ENCODE data around the gene PRR20G.
A peak's percentile ranks its signal among the peaks of the same experiment; 100 is the strongest.
"Not testable (repeated sequence)": the region's sequence is repeated elsewhere in the genome, so short reads cannot be mapped to it uniquely, and the experiment has no call there.

Gene PRR20G

DNA sequence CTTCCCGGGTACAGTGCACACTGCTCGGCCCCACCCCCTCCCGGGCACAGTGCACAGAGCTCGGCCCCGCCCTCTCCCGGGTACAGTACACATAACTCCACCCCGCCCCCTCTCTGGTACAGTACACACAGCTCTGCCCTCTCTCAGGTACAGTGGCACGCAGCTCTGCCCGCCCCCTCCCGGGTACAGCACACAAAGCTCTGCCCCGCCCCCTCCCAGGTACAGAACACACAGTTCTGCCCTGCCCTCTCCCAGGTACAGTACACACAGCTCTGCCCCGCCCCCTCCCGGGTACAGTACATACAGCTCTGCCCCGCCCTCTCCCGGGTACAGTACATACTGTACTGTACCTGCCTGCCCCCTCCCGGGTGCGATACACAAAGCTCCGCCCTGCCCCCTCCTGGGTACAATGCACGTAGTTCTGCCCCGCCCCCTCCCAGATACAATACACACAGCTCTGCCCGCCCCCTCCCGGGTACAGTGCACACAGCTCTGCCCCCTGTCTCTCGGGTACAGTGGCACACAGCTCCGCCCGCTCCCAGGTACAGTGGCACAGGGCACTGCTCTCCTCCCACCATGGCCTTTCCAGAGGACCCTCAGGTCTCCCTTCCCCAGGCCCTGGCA lies 16.4 kb upstream of the PRR20G start:
- no peak for DNase-seq

DNA sequence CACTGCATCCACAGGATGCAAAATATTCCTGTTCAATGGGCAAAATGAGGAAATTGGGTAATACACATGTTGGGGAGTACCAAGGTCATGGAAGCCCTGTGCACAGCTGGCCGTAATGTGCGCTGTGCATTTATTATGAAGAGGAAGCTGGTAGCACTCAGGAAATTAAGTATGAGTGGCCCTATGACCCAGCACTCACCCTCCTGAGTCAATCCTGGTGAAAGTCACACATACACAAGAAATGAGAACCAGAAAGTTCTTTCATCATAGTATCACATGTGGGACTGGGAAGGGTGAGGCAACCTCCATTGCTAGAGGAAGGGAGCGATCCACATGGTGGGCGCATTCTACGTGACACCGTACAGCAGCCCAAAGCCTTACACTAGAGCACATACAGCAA lies 11.4 kb upstream of the PRR20G start:
- DNase-seq = peak in 1 of 58 donors; percentile 9

DNA sequence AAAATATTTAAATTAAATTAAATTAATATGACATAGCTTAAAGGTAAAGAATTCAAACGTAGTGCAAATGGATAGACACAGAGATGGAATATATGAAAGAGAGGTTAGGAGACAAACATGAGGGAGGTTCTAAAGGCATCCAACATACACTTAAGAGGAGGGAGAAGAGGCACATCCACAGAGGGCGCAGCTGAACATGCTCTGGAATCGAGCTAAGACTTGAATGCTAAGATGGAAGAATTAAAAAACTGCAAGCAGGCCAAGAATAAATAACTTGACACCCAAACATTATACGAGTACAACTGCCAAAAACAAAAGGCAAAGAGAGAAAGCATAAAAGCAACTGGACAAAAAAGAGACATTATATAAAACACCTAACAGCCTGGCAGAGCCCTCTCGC lies 9.1 kb upstream of the PRR20G start:
- DNase-seq = no peak

DNA sequence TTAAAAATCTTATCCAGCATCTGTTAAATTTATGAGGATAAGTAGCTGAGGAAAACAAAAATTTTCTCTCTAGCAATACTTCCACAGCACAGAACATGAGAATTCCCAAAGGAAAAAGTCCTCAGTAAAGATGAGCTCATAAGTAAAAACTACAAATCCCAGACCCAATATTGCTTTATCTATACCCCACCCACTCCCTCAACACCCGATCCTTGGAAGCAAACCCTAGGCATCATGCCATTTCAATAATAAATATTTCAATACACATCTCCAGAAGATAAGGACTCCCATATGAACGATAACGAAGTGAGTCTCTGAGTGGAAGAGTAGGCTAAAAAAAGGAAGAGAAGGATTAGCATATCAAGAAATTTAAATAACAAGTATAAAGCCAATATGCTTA lies 8.3 kb upstream of the PRR20G start:
- no peak for DNase-seq

DNA sequence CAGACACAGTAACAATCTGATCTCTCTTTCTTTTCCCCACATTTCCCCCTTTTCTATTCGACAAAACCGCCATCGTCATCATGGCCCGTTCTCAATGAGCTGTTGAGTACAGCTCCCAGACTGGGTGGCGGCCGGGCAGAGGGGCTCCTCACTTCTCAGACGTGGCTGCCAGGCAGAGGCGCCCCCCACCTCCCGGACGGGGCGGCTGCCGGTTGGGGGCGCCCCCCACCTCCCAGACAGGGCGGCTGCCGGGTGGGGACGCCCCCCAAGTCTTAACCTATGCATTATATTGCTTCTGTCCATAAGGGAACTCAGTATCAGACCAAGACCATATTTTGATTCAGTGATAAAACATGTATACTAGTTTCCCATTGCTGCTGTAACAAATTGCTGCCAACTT lies 5.8 kb upstream of the PRR20G start:
- DNase-seq = not testable (repeated sequence)

GRCh38 chr3:127291611-127292010 lies 3.8 kb upstream of the PRR20G start:
- no peak for DNase-seq

DNA sequence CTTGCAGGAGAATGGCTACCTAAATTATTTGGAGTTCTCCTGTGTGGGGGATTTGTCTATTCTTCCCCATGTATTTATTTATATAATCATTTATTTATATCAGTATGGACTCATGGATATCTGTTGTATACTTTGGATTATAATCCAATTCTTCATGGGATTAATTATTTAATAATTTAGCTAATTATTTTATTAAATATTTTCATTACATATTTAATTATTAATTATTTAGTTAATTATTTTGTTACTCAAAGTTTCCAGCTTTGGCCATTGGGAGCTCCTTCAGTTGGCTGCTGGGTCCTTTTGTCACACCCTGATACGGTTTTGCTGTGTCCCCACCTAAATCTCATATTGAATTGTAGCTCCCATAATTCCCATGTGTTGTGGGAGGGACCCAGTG lies 3.3 kb upstream of the PRR20G start:
- no peak for DNase-seq

GRCh38 chr3:127289706-127290575 lies 2.1 kb upstream of the PRR20G start:
- no peak for DNase-seq

- DNase-seq = no peak
Measured at GRCh38 chr3:127288921-127289705, 1.3 kb upstream of the PRR20G start.

DNA sequence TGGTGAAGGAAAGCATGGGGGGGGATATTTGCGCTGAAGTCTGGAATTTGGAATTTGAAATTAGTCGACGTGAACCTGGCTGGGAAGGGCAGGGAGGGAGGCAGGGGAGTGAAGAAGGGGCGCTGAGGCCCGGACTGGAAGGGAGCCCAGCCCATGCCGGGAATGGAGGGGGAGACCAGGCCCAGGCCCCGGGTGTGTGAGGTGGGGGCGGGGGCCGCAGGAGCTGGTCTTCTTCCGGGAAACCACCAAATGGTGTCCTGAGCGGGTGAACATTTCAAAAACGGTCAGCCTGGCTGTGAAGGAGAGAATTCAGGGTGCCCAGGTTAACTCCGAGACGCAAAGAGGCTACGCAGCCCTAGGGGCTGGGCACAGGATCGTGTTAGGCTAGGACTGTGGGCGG lies 497 bp upstream of the PRR20G start:
- no peak for DNase-seq

GRCh38 chr3:127286571-127287140 lies 1.2 kb downstream of the PRR20G start:
- no peak for DNase-seq

DNA sequence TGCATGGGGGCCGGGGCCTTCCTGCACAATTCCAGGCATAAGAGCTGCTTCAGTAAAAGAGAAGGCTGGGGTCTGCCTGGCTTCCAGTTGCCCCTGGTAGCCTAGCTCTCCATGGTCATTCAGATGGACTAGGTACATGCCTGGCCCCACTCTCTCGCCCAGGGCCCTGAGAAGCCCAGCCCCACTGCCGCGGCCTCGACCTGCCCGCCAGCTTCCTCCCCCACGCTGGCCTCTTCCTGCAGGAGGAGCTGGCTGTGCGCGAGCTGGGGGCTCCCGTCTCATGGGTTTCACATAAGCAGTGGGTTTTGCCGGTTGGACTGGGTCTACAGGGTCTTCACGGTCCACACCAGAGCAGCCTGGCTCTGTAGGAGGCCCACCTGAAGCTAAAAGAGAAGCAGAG lies 3.6 kb downstream of the PRR20G start:
- DNase-seq = no peak

GRCh38 chr3:127277561-127277960 lies 10.3 kb downstream of the PRR20G start:
- no peak for DNase-seq

- no peak for DNase-seq
Measured at GRCh38 chr3:127276995-127277394, 10.9 kb downstream of the PRR20G start.

DNA sequence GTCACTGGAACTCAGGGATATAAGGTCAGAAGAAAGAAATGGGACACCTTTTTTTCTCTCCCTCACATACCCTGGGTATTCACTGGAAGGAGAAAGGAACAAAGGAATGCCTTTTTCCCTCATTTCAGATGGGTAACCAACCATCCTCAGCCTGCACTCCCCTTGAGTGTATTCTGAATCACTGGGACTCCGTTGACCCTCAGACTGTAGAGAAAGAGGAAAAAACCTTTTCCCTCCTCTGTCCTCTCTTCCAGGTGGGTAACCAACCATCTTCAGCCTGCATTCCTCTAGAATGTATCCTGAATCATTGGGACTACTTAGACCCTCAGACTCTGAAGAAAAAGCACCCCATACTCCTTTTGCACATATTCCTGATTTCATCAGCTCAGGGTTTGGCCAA lies 11.4 kb downstream of the PRR20G start:
- DNase-seq = no peak

DNA sequence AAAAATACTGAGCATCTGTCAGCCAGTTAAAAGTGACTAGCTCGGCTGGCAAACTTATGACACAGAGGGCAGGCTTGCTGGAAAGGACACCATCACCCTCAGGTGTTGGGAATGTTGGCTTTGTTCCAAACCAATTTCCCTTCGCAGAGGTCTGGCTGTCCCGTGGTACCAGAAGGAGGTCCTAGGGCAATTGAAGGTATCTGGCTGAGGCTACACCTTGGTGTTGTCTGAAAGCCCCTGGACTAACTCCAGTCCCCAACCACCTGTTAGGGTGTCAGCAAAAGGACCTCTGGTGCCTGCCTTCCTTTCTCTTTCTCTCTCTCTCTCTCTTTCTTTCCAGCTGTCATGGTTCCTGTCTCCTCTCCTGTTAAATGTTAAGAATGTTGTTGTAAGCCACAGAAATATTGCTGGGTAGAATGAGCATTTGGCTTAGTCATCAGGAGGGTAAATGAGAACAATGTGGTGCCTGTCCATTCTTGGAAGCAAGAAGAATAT lies 12.5 kb downstream of the PRR20G start:
- no peak for DNase-seq

GRCh38 chr3:127274200-127274760 lies 13.6 kb downstream of the PRR20G start:
- no peak for DNase-seq

- DNase-seq = no peak
Measured at GRCh38 chr3:127273206-127273605, 14.6 kb downstream of the PRR20G start.

DNA sequence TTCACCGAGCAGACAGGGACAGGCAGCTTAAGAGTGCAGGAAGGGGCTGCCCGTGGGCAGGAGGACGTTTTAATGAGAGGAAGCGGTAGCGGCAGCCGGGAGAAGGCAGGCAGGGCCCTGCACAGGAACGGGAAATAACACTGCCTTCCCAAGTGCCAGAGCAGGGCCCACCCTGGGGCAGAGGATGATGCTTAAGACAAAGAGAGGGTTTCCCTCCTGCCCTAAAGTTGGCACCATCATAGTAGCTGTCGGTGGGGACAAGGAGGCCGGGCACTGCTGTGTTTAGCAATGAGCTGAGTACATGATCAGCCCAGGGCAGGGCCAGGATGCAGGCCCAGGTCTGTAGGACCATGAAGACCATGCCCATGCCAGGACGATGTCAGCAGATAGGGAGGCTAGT lies 21.7 kb downstream of the PRR20G start:
- DNase-seq = no peak

DNA sequence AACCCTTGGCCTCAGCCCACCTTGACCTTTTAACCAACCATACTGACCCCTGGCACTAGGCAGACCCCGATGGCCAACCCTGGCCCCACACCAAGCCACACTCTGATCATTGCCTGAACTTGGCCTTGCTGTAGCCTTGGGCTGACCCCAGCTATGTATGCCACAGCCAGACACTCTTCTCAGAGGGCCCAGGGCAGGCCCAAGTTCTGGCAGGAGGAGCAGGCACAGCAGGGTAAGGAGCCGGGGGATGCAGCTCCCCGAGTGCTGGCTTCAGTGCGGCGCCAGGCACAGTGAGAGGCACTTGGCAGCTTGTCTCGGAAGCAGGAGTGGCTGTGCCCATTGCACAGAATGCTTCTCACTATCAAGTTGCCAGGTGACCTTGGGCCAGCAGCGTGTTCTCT lies 22.3 kb downstream of the PRR20G start:
- DNase-seq = no peak

DNA sequence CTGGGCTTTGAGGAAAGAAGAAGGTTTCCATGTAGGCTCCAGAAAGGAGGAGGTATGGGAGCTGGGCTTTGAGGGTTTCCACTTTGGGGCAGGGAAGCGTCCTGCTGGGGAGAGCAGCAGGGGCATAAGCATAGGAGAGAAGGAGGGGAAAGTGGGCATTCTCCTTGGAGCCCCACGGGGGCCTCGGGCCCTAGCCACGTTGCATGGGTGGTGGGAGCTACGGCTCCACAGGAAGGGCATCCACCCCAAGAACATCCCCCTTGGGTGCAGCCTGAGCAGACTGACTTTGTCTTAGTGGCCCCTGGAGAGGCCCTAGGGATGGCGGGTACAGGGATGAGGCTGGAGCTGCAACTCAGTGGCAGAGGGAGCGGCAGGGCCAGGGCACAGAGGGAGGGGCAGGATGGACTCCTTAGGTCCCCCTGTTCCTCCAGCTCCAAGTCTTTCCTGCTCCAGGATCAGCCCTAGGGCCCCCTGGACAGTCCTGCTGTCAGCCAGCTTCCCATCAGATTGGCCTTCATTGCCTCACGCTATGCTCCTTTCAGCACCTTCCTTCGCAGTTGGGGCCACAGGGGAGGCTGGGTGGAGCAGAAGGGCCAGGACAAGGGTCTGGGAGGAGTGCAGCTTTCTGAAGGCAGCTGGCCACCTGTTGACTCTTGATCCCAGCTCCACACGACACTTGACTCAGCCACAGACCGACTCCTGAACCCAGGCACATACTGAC lies 22.9 kb downstream of the PRR20G start:
- no peak for DNase-seq
